ENCODE measurements around the gene METTL27.
"Not testable (repeated sequence)": the region's sequence is repeated elsewhere in the genome, so short reads cannot be mapped to it uniquely, and the experiment has no call there.

- TF ChIP-seq CTCF (IDR thresholded peaks at IDR 0.05 in 8 of 11, conservative IDR thresholded peaks at IDR 0.05 in 3 of 11); POLR2AphosphoS5 (IDR thresholded peaks at IDR 0.05): not testable (repeated sequence)
These were observed 20.6 kb downstream of the METTL27 start for GRCh38 chr7:73821597-73822285.

Measured in spleen (tissue), 7 donors.